Naive B cell (primary cell): ENCODE data around the gene UBE4B. TPM values are rescaled to one million over a fixed set of nuclear protein-coding genes. Genes with fewer than 3 reads are reported as not detected.

Experiments
- ATAC-seq, 2 donors: fragments of 150-1000 bp; cut with Tn5 transposase; 2 replicates each; pipeline ENCODE4 v1.10.0; 2021; ENCODE audit warnings: low read depth in 2 of 2, mild to moderate bottlenecking in 2 of 2, moderate library complexity in 2 of 2
- DNase-seq: peaks from one replicate; pipeline ENCODE4 v3.0.0; 2022
- H3K27ac Mint-ChIP-seq, 6 donors: one replicate each; pipeline ENCODE4 v1.8.0; 2020 to 2022; ENCODE audit warnings: mild to moderate bottlenecking in 6 of 6, mixed read lengths in 6 of 6, moderate library complexity in 5 of 6, inconsistent platforms in 2 of 6
- H3K27me3 Mint-ChIP-seq, 3 donors: one replicate each; pipeline ENCODE4 v1.8.0; 2021 to 2022; ENCODE audit warnings: mixed read lengths in 3 of 3, mild to moderate bottlenecking in 1 of 3
- H3K36me3 Mint-ChIP-seq, 2 donors: one replicate each; pipeline ENCODE4 v1.8.0; 2020 to 2022; ENCODE audit warnings: mixed read lengths in 2 of 2, inconsistent platforms in 1 of 2, mild to moderate bottlenecking in 1 of 2
- H3K4me1 Mint-ChIP-seq, 3 donors: one replicate each; pipeline ENCODE4 v1.8.0; 2020 to 2022; ENCODE audit warnings: mixed read lengths in 3 of 3, inconsistent platforms in 1 of 3, mild to moderate bottlenecking in 1 of 3, moderate library complexity in 1 of 3
- H3K4me3 Mint-ChIP-seq, 8 donors: one replicate each; pipeline ENCODE4 v1.8.0; 2020 to 2022; ENCODE audit warnings: mild to moderate bottlenecking in 8 of 8, mixed read lengths in 8 of 8, moderate library complexity in 8 of 8, inconsistent platforms in 2 of 8
- H3K9me3 Mint-ChIP-seq, 7 donors: one replicate each; pipeline ENCODE4 v1.8.0; 2020 to 2022; ENCODE audit warnings: mixed read lengths in 7 of 7, mild to moderate bottlenecking in 5 of 7, inconsistent platforms in 2 of 7, moderate library complexity in 1 of 7
- polyA plus RNA-seq, 6 donors: library from polyadenylated mRNA; unstranded; fragments of 300-500 nt; fragmentation: Illumina TruSeq; gene quantifications; one replicate each; pipeline ENCODE4 v1.2.3, GENCODE V29; 2021; ENCODE audit warnings: low read depth in 6 of 6

The UBE4B gene
- polyA plus RNA-seq, 6 donors from 2014 or later, result 2.0 to 11.7 (median 7.8) TPM

DNA sequence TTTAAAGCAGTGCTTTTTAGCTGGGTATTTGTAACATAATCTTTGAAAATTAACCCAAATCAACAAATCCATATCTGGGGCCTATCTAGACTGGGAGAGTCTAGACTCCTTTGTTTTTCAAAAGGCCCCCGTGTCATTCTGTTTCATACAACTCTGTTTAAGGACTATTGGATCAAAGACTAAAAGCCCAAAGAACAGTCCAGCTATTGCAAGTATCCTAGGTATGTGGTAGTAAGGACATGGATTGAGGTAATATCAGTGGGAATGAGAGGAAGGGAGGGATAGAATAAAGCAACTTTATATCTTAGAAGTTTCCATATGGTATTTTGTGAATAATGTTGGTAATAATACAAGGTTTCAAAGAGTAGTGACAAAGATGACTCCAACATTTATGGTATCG is 195.8 kb downstream of the UBE4B start:
- no peak for DNase-seq
- Mint-ChIP-seq H3K4me1 (peaks cover 0 to 6% (median 5%) of the 10 kb centered on the region in 3 donors), H3K27me3 (no peaks in the 10 kb centered on the region), H3K27ac (no peak overlapping the region), H3K9me3 (no peaks in the 10 kb centered on the region), H3K36me3 (no peaks in the 10 kb centered on the region), H3K4me3 (no peak overlapping the region)
- no peak for ATAC-seq

DNA sequence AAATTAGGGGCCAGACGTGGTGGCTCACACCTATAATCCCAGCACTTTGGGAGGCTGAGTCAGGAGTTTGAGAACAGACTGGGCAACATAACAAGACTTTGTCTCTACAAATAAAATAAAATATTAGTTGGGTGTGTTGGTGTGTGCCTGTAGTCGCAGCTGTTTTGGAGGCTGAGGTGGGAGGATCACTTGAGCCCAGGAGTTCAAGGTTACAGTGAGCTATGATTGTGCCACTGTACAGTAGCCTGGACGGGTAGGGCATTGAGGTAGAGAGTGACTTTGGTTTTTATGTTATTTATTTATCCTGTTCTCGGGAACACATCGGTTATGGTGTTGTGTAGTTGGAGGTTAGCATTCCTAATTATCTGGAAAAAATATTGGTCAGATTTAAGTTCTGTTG is 197.1 kb downstream of the UBE4B start:
- DNase-seq (no peak), ATAC-seq (no peak)
- no peak overlapping the region for H3K27ac Mint-ChIP-seq
- H3K27me3 Mint-ChIP-seq, result no peaks in the 10 kb centered on the region
- H3K4me1 Mint-ChIP-seq, result peaks cover 0 to 6% (median 5%) of the 10 kb centered on the region in 3 donors
- no peaks in the 10 kb centered on the region for H3K9me3 Mint-ChIP-seq
- no peaks in the 10 kb centered on the region for H3K36me3 Mint-ChIP-seq
- H3K4me3 Mint-ChIP-seq, result no peak overlapping the region

Other genes starting within 250 kb of the UBE4B start
- 10 to 100 TPM; 11.1 to 31.9 (median 15.0) TPM for gene CLSTN1, start 209.0 kb upstream of the UBE4B start, polyA plus RNA-seq
- gene CTNNBIP1, start 122.7 kb upstream of the UBE4B start, polyA plus RNA-seq, result 10 to 100 TPM in 2 of 6 donors, 1 to 10 TPM in 4; 7.4 to 13.4 (median 8.6) TPM
- gene LZIC, start 89.6 kb upstream of the UBE4B start, polyA plus RNA-seq, result 10 to 100 TPM; 26.3 to 36.0 (median 31.1) TPM
- 1 to 10 TPM; 4.2 to 8.8 (median 6.8) TPM for gene NMNAT1, start 89.5 kb upstream of the UBE4B start, polyA plus RNA-seq
- 1 to 10 TPM in 1 of 6 donors, not detected in 5; 1.1 TPM for gene RBP7, start 35.7 kb upstream of the UBE4B start, polyA plus RNA-seq
- gene KIF1B, start 177.6 kb downstream of the UBE4B start, polyA plus RNA-seq, result 1 to 10 TPM in 4 of 6 donors, under 1 TPM in 2; 0.84 to 2.0 (median 1.4) TPM